BE2C (cell line): Measurements from ENCODE around the gene PITPNC1.
"Not testable (repeated sequence)": the region's sequence is repeated elsewhere in the genome, so short reads cannot be mapped to it uniquely, and the experiment has no call there.

ENCODE experiments used
- DNase-seq: peaks from one replicate; pipeline ENCODE4 v3.0.0-alpha.2; 2020
- H3K27me3 ChIP-seq: fragments of 250-450 bp; sonication (Bioruptor Pico); 2 replicates; pipeline ENCODE4 v1.5.1; 2020; ENCODE audit warnings: mild to moderate bottlenecking
- H3K36me3 ChIP-seq: fragments of 250-450 bp; sonication (Bioruptor Pico); 2 replicates; pipeline ENCODE4 v1.5.1; 2020; ENCODE audit warnings: mild to moderate bottlenecking
- H3K4me1 ChIP-seq: fragments of 250-450 bp; sonication (Bioruptor Pico); 2 replicates; pipeline ENCODE4 v1.5.1; 2020
- H3K4me3 ChIP-seq: 2 replicates; pipeline ENCODE4 v1.5.1; 2011; ENCODE audit warnings: low read depth, low read length
- H3K9me3 ChIP-seq: fragments of 250-450 bp; sonication (Bioruptor Pico); 2 replicates; pipeline ENCODE4 v1.5.1; 2020
- CTCF ChIP-seq: IDR thresholded peaks from 2 replicates; pipeline ENCODE4 v1.5.1; 2012; ENCODE audit warnings: mild to moderate bottlenecking, low read depth, low read length

PITPNC1 gene

GRCh38 chr17:67403065-67403464, 26.0 kb downstream of the PITPNC1 start:
- no peak for DNase-seq
- Histone ChIP-seq H3K9me3 (no peaks in the 10 kb centered on the region), H3K27me3 (no peaks in the 10 kb centered on the region), H3K4me3 (no peak overlapping the region), H3K36me3 (no peaks in the 10 kb centered on the region), H3K4me1 (no peaks in the 10 kb centered on the region)
- TF ChIP-seq CTCF = no peak

GRCh38 chr17:67403483-67403882, 26.4 kb downstream of the PITPNC1 start:
- no peak for DNase-seq
- H3K4me3 ChIP-seq = no peak overlapping the region
- H3K27me3 ChIP-seq = no peaks in the 10 kb centered on the region
- H3K9me3 ChIP-seq = no peaks in the 10 kb centered on the region
- H3K4me1 ChIP-seq = no peaks in the 10 kb centered on the region
- no peaks in the 10 kb centered on the region for H3K36me3 ChIP-seq
- TF ChIP-seq CTCF = no peak

- not testable (repeated sequence) for H3K27me3 ChIP-seq, H3K36me3 ChIP-seq, DNase-seq, H3K4me1 ChIP-seq, H3K4me3 ChIP-seq, H3K9me3 ChIP-seq
Measured at GRCh38 chr17:67408455-67408830, 31.4 kb downstream of the PITPNC1 start.

GRCh38 chr17:67411397-67411796, 34.3 kb downstream of the PITPNC1 start:
- TF ChIP-seq CTCF = no peak
- Histone ChIP-seq H3K27me3 (no peaks in the 10 kb centered on the region), H3K4me3 (no peak overlapping the region), H3K9me3 (peaks cover 2% of the 10 kb centered on the region; the same call in 1 of the 2 replicates), H3K36me3 (no peaks in the 10 kb centered on the region), H3K4me1 (no peaks in the 10 kb centered on the region)
- DNase-seq = no peak

- Histone ChIP-seq H3K36me3 (no peaks in the 10 kb centered on the region), H3K4me1 (no peaks in the 10 kb centered on the region), H3K9me3 (peaks cover 2% of the 10 kb centered on the region; the same call in 1 of the 2 replicates), H3K27me3 (no peaks in the 10 kb centered on the region), H3K4me3 (no peak overlapping the region)
- DNase-seq = no peak
- TF ChIP-seq CTCF = no peak
Measured at GRCh38 chr17:67412032-67412431, 35.0 kb downstream of the PITPNC1 start.

- no peak overlapping the region for H3K4me3 ChIP-seq
- H3K9me3 ChIP-seq = peaks cover 2% of the 10 kb centered on the region; the same call in 1 of the 2 replicates
- no peaks in the 10 kb centered on the region for H3K4me1 ChIP-seq
- no peaks in the 10 kb centered on the region for H3K36me3 ChIP-seq
- DNase-seq = no peak
- no peaks in the 10 kb centered on the region for H3K27me3 ChIP-seq
- TF ChIP-seq CTCF = no peak
Measured at GRCh38 chr17:67412941-67413340, 35.9 kb downstream of the PITPNC1 start.

- H3K4me3 ChIP-seq = no peak overlapping the region
- peaks cover 2% of the 10 kb centered on the region; the same call in 1 of the 2 replicates for H3K9me3 ChIP-seq
- no peak for DNase-seq
- H3K36me3 ChIP-seq = no peaks in the 10 kb centered on the region
- no peaks in the 10 kb centered on the region for H3K4me1 ChIP-seq
- no peak for TF ChIP-seq CTCF
- no peaks in the 10 kb centered on the region for H3K27me3 ChIP-seq
Measured at GRCh38 chr17:67413388-67413787, 36.3 kb downstream of the PITPNC1 start.
